HepG2 (cell line): Measurements from ENCODE around the gene LECT2. TPM values are rescaled to one million over a fixed set of nuclear protein-coding genes. Genes with fewer than 3 reads are reported as not detected.
A peak's percentile ranks its signal among the peaks of the same experiment; 100 is the strongest.

Experiments
- AHR ChIP-seq: IDR thresholded peaks from 2 replicates; pipeline ENCODE4 v1.6.1; 2018; ENCODE audit warnings: missing genetic modification reagents, missing compliant biosample characterization
- GMEB2 ChIP-seq: IDR thresholded peaks from 2 replicates; pipeline ENCODE4 v1.6.1; 2016; ENCODE audit warnings: missing biosample characterization, missing genetic modification reagents, low read depth
- HNF1B ChIP-seq: sonication (generic); formaldehyde crosslinking; IDR thresholded peaks from 2 replicates; pipeline ENCODE4 v1.5.1; 2020; ENCODE audit warnings: mild to moderate bottlenecking, moderate library complexity, missing genetic modification reagents
- KDM5A ChIP-seq: fragments of 200-600 bp; sonication (generic); IDR thresholded peaks from 2 replicates; pipeline ENCODE4 v1.7.0; 2018; ENCODE audit warnings: antibody characterized with exemption, mild to moderate bottlenecking, low read length, borderline replicate concordance
- KLF6 ChIP-seq: IDR thresholded peaks from 2 replicates; pipeline ENCODE4 v1.8.0; 2016; ENCODE audit warnings: missing biosample characterization, missing genetic modification reagents
- KMT2B ChIP-seq: IDR thresholded peaks from 2 replicates; pipeline ENCODE4 v1.6.1; 2016; ENCODE audit warnings: missing genetic modification reagents, missing compliant biosample characterization
- MAFG ChIP-seq: sonication (generic); formaldehyde crosslinking; IDR thresholded peaks from 2 replicates; pipeline ENCODE4 v1.5.1; 2020; ENCODE audit warnings: mild to moderate bottlenecking, missing genetic modification reagents
- MBNL3 ChIP-seq: fragments of 250-450 bp; sonication (Bioruptor Pico); conservative IDR thresholded peaks from 2 replicates; pipeline ENCODE4 v1.8.0; 2022; ENCODE audit warnings: mild to moderate bottlenecking, inconsistent platforms
- MXD4 ChIP-seq: IDR thresholded peaks from 2 replicates; pipeline ENCODE4 v1.6.1; 2016; ENCODE audit warnings: mild to moderate bottlenecking, missing biosample characterization, missing genetic modification reagents
- NPAS2 ChIP-seq: sonication (generic); formaldehyde crosslinking; IDR thresholded peaks from 2 replicates; pipeline ENCODE4 v1.8.0; 2022; ENCODE audit warnings: mild to moderate bottlenecking, missing genetic modification reagents, borderline replicate concordance
- SIX4 ChIP-seq: sonication (generic); formaldehyde crosslinking; IDR thresholded peaks from 2 replicates; pipeline ENCODE4 v1.4.0; 2020; ENCODE audit warnings: missing genetic modification reagents
- SP140L ChIP-seq: sonication (generic); formaldehyde crosslinking; IDR thresholded peaks from 2 replicates; pipeline ENCODE4 v1.4.0; 2020; ENCODE audit warnings: missing genetic modification reagents, borderline replicate concordance
- TOE1 ChIP-seq: sonication (generic); formaldehyde crosslinking; IDR thresholded peaks from 2 replicates; pipeline ENCODE4 v1.4.0; 2020; ENCODE audit warnings: mild to moderate bottlenecking, missing genetic modification reagents
- ZFP82 ChIP-seq: sonication (generic); formaldehyde crosslinking; IDR thresholded peaks from 2 replicates; pipeline ENCODE4 v1.5.1; 2020; ENCODE audit warnings: mild to moderate bottlenecking, missing genetic modification reagents, borderline replicate concordance
- ZNF121 ChIP-seq: sonication (generic); formaldehyde crosslinking; IDR thresholded peaks from 2 replicates; pipeline ENCODE4 v1.5.0; 2020; ENCODE audit warnings: mild to moderate bottlenecking, missing genetic modification reagents
- ZNF292 ChIP-seq: sonication (generic); formaldehyde crosslinking; IDR thresholded peaks from 2 replicates; pipeline ENCODE4 v1.8.1; 2022; ENCODE audit warnings: mild to moderate bottlenecking, low read depth, missing genetic modification reagents, borderline replicate concordance
- ZNF607 ChIP-seq: sonication (generic); formaldehyde crosslinking; IDR thresholded peaks from 2 replicates; pipeline ENCODE4 v1.5.1; 2020; ENCODE audit warnings: missing genetic modification reagents, mild to moderate bottlenecking, borderline replicate concordance
- ZNF674 ChIP-seq: sonication (generic); formaldehyde crosslinking; IDR thresholded peaks from 2 replicates; pipeline ENCODE4 v1.5.0; 2020; ENCODE audit warnings: low read depth, mild to moderate bottlenecking, missing genetic modification reagents
- polyA plus RNA-seq, 8 experiments: library from polyadenylated mRNA; depleted of rRNA in 3 of 8; stranded (reverse) in 7 of 8; unstranded in 1 of 8; fragments of >200 nt; fragmentation: Illumina TruSeq in 4 of 8; extraction: Trizol in 4 of 8; gene quantifications; 2 replicates each; pipeline versions ENCODE4 v1.2.1 to v1.2.3, GENCODE V29; 2011 to 2016; ENCODE audit warnings: low read depth in 4 of 8, missing spikeins in 1 of 8, mixed read lengths in 1 of 8; ENCODE audit not compliant: insufficient read depth in 1 of 8
- total RNA-seq, 5 experiments: library from RNA; depleted of rRNA; stranded (reverse); fragments of >200 nt; fragmentation: Illumina TruSeq; extraction: Trizol; gene quantifications; 2 replicates each; pipeline ENCODE4 v1.2.3, GENCODE V29; 2016; ENCODE audit warnings: low read depth in 1 of 5
- TF ChIP-seq, protein P1 (sequence below): sonication (generic); formaldehyde crosslinking; IDR thresholded peaks from 2 replicates; pipeline ENCODE4 v1.4.0; 2020; ENCODE audit warnings: missing genetic modification reagents, mild to moderate bottlenecking, borderline replicate concordance
- TF ChIP-seq, protein P2 (sequence below): sonication (generic); formaldehyde crosslinking; IDR thresholded peaks from 2 replicates; pipeline ENCODE4 v1.4.0; 2020; ENCODE audit warnings: mild to moderate bottlenecking, missing genetic modification reagents

Gene LECT2
- total and polyA plus RNA-seq, 2 of the 13 experiments (the other 11 are each of a cell fraction or from before 2014, with no cell fraction given), result not detected

DNA sequence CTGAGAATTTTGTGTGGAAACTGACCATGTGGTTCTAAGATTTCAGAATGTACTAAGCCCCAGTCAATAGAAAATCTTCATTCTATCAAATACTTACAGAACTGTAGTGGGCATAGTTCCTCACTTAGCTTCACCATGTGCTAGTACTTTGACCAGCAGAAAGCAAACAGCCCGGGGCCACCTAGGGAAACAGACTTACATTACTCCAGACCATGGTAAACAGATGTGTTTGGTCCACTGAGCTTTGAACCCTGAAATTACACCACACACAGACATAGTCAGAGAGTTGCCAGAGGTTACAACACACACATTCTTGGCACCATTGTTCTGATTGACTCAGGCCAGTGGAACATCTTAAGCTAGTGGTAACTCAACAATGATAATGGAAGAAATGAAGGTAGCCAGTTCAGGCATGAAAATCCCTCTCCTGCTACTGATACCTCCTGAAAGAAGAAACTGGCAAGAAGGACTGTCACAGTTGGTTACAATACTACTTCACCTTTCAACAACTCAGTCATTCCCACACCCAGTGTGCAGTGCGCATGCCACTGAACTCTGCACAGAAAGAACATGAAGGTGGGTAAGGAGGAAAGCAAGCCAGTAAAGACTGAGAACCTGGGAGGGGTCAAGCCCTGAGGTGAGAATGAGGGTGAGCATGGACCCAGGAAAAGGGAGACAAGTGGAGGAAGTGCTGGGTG, 18.7 kb upstream of the LECT2 start (continued):
- 0 out of 2 replicates have a peak, but pooled peaks have one; percentile 62 for TF ChIP-seq TOE1 (CRISPR knock-in tag)
- no peak for TF ChIP-seq GMEB2 (CRISPR knock-in tag)
- no peak; the same call in 1 of the 2 replicates for TF ChIP-seq KDM5A
- no peak for TF ChIP-seq MBNL3 (CRISPR knock-in tag)
- TF ChIP-seq KMT2B (CRISPR knock-in tag), result peak; percentile 56
- TF ChIP-seq KLF6 (CRISPR knock-in tag), result peak; percentile 89
- TF ChIP-seq ZNF674 (CRISPR knock-in tag), result no peak
- no peak for TF ChIP-seq NPAS2 (CRISPR knock-in tag)
- no peak for TF ChIP-seq AHR (CRISPR knock-in tag)
- TF ChIP-seq HNF1B (CRISPR knock-in tag), result peak; percentile 88
- TF ChIP-seq MXD4 (CRISPR knock-in tag), result peak; percentile 80; the same call in 1 of the 2 replicates
- peak; percentile 62; the same call in 1 of the 2 replicates for TF ChIP-seq SIX4 (CRISPR knock-in tag)
- TF ChIP-seq ZFP82 (CRISPR knock-in tag), result no peak
- no peak for TF ChIP-seq MAFG (CRISPR knock-in tag)
- TF ChIP-seq SP140L (CRISPR knock-in tag), result no peak
- TF ChIP-seq ZNF121, result no peak
- TF ChIP-seq, protein P1, sequence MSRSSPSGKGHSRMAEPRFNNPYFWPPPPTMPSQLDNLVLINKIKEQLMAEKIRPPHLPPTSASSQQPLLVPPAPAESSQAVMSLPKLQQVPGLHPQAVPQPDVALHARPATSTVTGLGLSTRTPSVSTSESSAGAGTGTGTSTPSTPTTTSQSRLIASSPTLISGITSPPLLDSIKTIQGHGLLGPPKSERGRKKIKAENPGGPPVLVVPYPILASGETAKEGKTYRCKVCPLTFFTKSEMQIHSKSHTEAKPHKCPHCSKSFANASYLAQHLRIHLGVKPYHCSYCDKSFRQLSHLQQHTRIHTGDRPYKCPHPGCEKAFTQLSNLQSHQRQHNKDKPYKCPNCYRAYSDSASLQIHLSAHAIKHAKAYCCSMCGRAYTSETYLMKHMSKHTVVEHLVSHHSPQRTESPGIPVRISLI (CRISPR knock-in tag), result no peak; the same call in 1 of the 2 replicates
- peak; percentile 66; the same call in 1 of the 2 replicates for TF ChIP-seq ZNF292 (CRISPR knock-in tag)
- TF ChIP-seq ZNF607 (CRISPR knock-in tag), result peak; percentile 42; the same call in 1 of the 2 replicates
- TF ChIP-seq, protein P2, sequence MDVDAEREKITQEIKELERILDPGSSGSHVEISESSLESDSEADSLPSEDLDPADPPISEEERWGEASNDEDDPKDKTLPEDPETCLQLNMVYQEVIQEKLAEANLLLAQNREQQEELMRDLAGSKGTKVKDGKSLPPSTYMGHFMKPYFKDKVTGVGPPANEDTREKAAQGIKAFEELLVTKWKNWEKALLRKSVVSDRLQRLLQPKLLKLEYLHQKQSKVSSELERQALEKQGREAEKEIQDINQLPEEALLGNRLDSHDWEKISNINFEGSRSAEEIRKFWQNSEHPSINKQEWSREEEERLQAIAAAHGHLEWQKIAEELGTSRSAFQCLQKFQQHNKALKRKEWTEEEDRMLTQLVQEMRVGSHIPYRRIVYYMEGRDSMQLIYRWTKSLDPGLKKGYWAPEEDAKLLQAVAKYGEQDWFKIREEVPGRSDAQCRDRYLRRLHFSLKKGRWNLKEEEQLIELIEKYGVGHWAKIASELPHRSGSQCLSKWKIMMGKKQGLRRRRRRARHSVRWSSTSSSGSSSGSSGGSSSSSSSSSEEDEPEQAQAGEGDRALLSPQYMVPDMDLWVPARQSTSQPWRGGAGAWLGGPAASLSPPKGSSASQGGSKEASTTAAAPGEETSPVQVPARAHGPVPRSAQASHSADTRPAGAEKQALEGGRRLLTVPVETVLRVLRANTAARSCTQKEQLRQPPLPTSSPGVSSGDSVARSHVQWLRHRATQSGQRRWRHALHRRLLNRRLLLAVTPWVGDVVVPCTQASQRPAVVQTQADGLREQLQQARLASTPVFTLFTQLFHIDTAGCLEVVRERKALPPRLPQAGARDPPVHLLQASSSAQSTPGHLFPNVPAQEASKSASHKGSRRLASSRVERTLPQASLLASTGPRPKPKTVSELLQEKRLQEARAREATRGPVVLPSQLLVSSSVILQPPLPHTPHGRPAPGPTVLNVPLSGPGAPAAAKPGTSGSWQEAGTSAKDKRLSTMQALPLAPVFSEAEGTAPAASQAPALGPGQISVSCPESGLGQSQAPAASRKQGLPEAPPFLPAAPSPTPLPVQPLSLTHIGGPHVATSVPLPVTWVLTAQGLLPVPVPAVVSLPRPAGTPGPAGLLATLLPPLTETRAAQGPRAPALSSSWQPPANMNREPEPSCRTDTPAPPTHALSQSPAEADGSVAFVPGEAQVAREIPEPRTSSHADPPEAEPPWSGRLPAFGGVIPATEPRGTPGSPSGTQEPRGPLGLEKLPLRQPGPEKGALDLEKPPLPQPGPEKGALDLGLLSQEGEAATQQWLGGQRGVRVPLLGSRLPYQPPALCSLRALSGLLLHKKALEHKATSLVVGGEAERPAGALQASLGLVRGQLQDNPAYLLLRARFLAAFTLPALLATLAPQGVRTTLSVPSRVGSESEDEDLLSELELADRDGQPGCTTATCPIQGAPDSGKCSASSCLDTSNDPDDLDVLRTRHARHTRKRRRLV (CRISPR knock-in tag), result no peak
